Measurements from ENCODE around the gene PDCD6IP.
"Not testable (repeated sequence)": the region's sequence is repeated elsewhere in the genome, so short reads cannot be mapped to it uniquely, and the experiment has no call there.

Gene PDCD6IP

DNA sequence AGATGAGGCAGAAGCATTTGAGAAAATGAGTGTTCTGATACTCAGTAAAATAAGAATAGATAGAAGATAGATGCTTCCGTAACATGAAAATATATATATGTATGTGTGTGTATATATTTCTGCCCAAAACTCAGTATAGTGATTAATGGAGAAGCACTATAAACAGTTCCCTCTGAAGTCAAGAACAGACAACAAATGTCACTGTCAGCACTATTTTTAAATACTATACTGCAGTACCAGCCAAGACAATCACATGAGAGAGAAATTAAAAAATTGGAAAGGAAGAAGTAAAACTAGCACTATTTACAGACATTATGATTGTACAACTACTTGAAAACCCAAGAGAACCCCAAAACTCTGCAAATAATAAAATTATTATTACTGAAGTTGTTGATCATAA, 59.3 kb downstream of the PDCD6IP start:
- not testable (repeated sequence) for DNase-seq

- DNase-seq, result no peak
These were observed 59.7 kb downstream of the PDCD6IP start for GRCh38 chr3:33858131-33858530.

- no peak for DNase-seq
These were observed 62.1 kb downstream of the PDCD6IP start for GRCh38 chr3:33860373-33861050.

GRCh38 chr3:33865133-33865532, 66.7 kb downstream of the PDCD6IP start:
- DNase-seq, result no peak

- no peak for DNase-seq
These were observed 69.9 kb downstream of the PDCD6IP start for GRCh38 chr3:33868309-33868708.

DNA sequence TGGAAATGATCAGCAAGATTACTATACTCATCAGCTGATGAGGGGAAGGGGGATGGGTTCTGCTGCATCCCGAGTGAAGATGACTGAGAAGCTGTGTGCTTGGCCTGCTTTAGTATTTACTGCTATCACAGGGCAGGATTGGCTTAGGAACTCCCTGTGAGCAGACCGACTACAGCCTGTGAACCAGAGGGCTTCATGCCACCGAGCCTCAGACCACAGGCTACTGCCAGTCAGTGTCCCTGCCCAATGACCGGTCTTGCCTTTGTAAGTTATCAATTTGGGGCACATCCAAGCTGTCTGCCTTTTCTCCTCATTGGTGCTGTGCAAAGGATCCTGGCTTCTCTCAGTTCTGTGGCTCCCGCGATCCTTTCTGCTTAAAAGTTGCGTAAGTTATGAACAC, 71.5 kb downstream of the PDCD6IP start:
- no peak for DNase-seq

GRCh38 chr3:33874815-33875214, 76.4 kb downstream of the PDCD6IP start:
- no peak for DNase-seq

GRCh38 chr3:33875680-33876079, 77.2 kb downstream of the PDCD6IP start:
- DNase-seq, result no peak

GRCh38 chr3:33877187-33877586, 78.8 kb downstream of the PDCD6IP start:
- DNase-seq, result no peak

DNA sequence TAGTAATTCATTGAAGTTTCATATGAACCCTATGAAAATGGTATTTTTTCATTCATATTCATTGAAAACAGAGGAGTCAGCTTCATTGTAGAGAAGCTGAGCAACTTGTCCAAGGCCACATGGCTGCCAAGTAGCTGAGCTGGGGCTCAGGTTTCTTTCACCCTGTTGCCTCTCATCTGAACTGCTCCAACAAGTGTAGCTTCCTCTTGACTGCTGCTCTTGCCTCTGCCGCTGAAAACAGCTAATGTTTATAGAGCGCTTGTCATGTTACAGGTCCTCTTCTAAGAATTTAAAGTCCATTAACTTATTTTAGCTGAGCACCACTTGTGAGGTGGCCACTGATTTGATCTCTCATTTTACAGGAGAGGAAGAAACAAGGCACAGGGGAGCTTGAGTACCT, 81.1 kb downstream of the PDCD6IP start:
- no peak for DNase-seq

DNA sequence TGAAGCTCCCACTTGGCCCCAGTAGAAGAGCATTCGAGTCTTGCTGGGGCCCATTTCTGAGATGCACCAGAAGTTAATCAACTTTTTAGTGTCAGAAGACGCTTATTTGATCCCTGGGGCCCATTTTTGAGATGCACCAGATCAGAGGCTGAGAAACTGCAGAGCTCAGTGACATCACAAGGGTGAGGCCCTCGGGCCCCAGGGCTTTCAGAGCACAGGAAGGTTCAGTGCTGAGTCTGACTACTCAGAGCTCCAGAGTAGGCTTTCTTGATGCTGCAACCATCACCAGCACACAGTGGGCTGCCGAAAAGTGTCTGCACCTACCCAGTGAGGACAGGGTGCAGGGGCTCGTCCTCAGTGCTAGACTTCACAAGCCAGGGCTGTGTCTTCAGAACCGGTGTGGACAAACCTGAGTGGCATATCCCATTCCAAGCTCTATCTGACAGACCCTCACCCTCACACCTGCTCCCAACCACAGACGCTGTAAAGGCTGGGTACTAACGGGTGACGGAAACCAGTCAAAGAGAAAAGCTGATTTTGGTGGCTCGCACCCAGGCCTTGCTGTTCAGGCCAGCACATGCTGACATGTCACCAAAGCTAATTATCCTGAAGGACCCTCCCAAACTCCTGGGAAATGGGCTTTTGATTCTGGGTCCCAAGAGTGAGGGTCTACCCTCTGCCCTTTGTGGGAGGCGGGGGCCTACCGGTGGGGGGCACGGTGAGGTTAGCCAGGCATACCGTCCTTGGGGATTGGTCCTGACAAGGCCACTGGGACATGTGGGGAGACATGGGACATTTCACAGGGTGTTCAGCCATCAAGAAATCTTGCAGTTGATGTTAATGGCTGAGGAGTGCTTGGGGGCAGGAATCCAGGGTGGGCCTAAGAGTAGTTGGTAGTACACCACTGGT, 83.0 kb downstream of the PDCD6IP start:
- no peak for DNase-seq

DNA sequence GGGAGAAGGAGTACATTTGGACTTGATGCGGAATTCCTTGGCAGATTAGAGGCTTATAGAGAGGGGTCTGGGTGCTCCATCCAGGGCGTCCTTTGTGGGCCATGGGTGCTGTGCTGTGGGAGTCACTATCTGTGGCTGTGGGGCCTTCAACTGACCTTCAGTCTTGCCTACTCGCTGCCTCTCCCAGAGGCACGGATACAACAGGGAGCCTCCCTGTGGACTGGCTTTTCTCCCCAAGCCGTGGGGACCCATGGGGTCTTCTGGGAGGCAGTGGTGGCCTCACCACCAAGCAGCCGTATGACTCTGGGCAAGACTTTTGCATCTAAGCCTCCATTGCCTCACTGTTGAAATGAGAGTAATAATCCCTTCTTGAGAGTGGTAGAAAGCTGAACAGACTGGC, 83.9 kb downstream of the PDCD6IP start:
- DNase-seq, result no peak

DNA sequence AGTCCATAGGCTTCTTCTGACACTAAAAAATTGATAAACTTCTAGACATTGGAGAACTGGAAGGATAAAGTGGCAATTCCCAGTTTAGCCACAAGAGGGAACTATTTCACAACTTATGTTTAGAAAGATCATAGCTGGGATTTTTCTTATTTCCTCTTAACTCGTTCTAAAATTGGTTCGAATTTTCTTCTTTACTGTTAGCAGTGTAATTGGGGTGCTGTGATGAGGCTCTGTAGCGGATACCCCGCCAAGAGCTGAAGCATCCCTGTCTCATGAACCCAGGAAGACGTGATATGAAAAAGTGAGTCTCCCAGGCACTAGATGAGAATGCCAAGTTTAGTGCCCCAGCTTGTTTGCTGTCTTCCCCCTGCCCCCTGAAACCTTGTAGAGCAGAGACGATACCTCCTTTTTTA, 85.1 kb downstream of the PDCD6IP start:
- no peak for DNase-seq

GRCh38 chr3:33883951-33884561, 85.6 kb downstream of the PDCD6IP start:
- DNase-seq, result no peak

DNA sequence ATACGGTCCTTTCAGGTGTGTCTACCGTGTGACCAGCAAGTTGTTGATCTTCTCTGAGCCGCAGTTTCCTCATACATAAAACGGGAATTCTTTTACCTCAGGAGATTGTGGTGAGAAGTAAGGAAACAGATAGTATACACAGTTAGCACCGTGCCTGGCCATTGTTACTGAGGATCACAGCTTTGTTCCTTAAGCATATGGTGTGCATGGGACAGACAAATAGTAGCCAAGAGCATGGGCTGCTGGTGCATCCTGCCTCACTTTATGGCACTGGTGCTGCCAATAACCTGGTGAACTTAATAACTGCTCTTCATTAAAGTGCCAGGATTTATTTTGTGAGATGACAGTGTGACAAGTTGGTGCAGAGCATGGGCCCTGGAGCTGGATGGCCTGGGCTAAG, 86.3 kb downstream of the PDCD6IP start:
- DNase-seq, result no peak

GRCh38 chr3:33885496-33885895, 87.1 kb downstream of the PDCD6IP start:
- no peak for DNase-seq

DNA sequence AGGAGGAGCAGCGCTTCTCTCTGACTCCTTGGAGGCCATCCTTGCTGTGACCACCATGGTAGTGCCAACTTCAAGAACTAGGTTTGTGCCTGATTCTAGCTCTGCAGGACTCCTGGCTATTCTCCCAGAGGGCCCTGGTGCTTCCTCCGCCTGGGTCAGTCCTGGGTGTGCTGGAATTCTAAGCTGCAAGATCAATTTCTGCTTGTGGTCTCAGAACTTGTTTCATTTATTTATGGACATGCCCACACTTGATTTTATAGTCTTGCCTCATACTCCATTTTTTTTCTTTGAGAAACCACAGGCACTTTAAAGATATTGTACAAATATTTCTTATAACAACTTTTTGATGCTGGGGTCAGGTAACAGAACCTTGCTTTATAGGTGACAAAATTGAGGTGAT, 87.6 kb downstream of the PDCD6IP start:
- no peak for DNase-seq

- DNase-seq, result no peak
These were observed 89.0 kb downstream of the PDCD6IP start for GRCh38 chr3:33887478-33887877.

DNA sequence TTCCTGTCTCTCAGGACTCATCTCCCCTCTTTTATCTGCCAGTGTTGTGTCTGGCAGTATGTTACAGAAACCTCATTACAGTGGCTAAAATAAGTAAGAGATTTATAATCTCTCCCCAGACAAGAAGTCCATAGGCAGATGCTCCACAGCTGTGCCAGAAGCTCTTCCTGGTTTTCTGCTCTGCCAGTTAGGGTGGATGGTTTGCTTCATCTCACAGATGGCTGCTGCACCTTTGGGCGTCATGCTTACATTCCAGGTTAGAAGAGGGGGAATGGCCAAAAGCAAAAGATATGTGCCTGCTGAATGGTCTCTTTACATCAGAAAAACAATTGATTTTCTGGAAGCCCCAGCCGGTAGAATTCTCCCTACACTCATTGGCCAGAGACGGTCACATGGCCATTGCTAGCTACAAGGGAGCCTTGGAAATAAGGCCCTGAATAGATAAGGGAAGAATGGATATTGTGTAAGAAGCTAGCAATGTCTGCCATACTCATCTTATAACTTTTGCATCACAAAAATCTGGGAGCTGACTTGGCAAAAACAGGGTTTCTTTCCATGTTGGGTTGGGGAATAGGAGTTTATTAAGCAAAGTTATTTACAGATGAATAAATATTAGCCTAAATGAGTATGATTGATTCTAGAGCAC, 91.1 kb downstream of the PDCD6IP start:
- DNase-seq, result no peak

GRCh38 chr3:33892655-33893054, 94.2 kb downstream of the PDCD6IP start:
- no peak for DNase-seq

DNA sequence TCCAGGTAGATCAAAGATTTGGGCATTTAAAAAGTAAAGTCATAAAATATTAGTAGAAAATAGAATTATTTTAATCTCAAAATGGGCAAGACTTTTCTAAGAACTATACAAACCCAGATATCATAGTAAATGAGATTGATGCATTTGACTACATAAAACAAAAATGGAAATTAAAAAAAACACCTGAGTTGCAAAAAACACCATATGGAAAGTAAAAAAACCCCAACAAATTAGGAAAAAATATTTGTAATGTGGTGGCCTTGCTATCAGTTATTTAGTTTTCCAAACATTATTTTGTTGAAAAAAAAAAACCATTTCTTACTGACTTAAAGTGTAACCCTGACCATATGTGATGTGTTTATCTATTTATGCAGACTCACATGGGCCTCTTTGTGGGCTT, 97.2 kb downstream of the PDCD6IP start:
- DNase-seq, result no peak

DNA sequence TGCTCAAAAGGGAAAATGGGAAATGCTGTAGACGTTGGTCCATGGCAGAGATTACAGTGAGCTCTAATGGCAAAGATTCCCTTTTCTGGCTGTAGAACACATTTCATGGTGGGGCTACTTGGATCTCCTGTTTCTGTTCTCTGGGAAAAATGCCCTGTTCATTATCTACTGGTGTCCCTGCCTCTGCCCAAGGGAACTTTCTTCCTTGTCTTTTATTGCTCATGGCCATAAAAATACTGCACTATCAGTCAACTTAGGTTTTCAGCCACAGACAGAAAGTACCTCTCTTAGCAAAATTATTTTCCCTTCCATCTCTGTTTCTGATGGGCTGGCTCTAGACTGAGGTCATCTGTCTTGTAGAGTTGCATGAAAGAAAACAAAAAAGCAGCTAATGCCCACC, 98.9 kb downstream of the PDCD6IP start:
- no peak for DNase-seq

DNA sequence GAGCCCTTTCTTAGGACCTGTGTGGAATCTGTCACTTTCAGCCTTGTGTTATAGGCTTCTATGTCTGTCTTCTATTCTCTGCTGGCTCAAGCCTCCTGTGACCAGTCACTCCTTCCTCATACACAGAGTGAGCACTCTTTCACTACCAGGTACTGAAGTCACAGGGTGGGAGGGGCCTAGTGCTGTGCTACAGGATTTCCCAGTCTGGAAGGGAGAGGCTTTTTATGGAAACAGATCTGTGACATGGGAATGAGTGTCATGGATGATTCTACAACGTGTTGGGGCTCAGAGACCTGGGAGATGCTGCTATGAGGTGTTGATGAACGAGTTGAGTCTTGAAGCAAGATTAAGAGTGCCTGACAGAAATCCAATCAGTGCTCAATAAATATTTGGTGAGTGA, 100.5 kb downstream of the PDCD6IP start:
- DNase-seq, result no peak
